ENCODE data around the gene SLC4A1.

The SLC4A1 gene

DNA sequence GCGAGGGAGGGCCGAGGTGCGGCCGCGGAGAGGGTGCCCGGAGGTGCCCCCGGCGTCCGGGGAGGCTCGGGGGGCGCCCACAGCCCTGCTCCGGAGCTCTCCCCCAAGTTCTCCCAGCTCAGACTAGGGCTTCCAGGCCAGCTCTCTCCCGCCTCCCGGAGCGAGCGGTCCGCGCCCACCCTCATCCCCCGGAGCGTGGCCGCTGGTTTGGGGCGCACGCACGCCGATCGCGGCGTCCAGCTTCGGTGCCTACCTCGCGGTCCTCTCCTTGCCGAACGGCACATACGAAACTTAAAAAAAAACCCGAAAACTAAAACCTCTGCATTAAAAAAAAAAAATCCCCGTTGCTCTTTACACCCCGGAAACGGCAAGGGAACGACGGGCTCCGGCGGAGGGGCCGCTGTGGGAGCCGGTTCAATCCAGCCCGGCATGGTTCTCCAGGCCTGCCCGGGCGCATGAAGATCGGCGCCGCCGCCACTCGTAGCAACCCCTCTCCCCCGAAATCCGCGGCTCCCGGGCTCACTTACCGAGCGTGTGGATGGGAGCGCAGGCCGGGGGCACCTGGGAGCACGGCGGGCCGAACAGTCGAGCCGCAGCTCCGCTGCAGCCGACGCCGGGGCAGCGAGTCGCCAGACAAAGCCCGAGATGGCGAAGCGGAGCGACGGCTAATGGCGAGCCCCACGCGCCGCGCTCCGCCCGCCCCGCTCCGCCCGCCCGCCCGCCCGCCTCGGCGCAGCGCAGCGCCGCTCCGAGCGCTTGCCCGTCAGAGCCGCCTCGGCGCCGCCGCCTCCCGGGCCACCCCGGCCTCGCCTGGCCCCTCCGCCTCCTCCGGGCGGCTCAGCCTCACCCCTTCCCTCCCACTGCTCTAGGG is 47.5 kb downstream of the SLC4A1 start:
- DNase-seq (ENCODE audit: low read depth in 3 of 3), result peak in 1 of 3 experiments; percentile 52

DNA sequence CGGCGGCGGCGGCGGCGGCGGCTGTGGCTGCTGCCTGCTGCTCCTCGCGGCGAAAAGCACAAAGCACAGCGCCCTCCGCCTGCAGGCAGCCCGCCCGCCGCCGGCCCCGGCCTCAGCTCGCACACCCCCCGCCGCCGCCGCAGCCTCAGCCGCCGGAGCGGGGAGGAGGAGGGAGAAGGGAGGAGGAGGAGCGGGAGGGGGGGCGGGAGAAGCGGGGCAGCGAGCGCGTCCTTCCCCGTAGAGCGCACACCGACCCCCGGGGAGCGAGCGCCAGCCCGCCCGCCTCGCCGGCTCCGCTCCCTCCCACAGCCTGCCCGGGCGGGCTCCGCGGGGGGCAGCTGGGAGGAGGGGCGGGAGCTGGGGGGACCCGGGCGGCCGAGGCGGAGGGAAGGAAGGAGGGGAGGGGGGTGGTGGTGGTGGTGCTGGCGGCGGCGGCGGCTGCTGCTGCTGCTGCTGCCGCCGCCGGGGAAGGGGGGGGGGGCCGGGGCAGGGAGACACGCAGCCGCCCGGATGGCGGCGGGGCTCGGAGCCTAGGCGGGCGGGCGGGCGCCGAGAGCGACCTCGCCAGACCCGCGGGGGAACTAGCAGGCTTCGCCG is 48.2 kb downstream of the SLC4A1 start, which contains the start of gene UBTF:
TSS of gene UBTF (minus strand) at position 60 of the 597 bp plus-strand sequence. CDS start 1,446 bp downstream, outside the sequence.
- peak in 2 of 3 experiments; percentile 51 to 60 for DNase-seq (ENCODE audit: low read depth in 3 of 3)

DNA sequence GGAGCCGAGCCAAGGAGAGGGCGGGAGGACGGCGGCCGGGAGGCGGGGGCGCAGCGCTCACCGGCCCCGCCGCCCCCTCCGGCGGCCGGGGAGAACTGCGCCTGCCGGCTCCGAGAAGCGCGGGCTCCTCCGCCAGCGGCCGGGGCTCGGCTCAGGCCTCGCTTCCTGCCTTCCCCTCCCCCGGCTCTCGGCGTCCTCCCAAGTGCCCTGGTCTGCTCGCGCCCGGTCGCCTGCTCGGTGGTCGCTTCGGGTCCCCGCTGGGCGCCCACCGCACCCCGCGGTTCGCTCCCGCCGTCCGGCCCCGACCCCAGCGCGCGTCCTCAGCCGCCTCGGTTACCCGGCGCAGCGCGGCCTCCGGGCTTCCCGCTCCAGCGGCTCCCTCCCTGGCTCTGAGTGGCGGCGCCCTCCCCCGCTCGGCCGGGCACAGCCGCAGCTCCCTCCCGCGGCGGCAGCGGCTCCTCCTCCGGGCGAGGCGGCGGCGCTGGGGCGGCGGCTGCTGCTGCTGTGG is 48.8 kb downstream of the SLC4A1 start:
- DNase-seq (ENCODE audit: low read depth in 3 of 3), result peak in 2 of 3 experiments; percentile 51 to 57

DNA sequence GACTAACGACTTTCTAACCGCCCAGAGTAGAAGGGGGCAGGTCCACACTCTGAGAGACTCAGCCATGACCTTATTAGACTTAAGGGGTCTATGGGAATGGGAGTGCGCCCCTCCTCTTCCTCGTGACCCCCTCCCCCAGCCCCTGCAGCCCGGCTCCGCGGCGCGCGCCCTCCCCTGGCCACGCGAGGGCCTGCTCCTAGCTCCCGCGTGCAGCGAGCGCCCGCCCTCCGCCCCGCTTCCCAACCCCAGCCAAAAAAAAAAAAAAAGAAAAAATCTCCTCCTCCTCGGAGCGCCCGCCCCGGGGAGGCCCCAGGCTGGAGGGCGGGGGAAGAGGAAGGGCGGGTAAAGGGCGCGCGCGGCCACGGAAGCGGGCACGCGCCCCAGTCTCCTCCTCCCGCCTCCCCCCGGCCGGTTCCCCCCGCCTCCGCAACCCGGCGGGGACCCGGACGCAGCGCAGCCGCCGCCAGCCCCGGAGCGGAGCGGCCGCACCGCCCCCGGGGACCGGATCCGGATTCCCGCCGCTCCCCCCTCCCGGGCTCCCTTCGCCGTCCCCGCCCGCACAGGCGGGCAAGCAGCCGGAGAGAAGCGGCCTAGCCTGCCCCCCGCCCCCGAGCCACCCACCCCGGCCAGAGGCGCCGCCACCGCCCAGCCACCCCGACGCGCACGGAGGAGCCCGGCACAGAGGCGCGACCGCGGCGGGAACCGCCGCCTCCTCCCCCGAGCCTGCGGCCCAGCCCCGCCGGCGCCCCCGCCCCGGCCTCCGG is 49.4 kb downstream of the SLC4A1 start:
- peak; percentile 82 to 83 (median 82) for DNase-seq (ENCODE audit: low read depth in 3 of 3)

DNA sequence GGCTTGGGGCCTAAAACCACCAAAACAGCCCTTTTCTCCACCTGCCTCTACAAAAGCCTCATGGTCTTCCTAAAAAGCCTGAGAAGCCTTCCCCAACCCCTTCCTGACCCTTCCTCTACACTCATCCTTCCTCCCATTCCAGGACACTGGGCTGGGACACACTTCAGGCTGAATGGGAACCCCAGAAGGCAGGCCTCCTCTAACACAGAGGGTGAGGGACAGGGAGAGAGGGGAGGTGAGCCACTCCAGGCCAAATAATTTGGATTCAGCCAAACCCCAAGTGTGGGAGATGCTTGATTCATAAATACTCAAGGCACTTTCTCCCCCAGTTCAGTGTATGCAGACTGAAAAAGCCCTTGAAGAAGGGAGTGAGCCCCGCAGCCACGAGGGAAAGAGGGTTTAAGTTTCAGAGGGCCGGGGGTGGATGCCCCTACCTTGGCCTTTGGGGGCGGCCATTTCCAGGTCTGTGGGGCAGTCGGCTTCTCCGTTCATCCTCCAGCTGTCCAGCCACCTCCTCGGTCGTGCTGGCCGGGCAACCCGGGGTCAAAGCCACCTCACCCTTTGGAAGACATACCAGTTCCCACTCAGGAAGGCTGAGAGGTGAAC is 50.1 kb downstream of the SLC4A1 start:
- no peak for DNase-seq (ENCODE audit: low read depth in 3 of 3)

DNA sequence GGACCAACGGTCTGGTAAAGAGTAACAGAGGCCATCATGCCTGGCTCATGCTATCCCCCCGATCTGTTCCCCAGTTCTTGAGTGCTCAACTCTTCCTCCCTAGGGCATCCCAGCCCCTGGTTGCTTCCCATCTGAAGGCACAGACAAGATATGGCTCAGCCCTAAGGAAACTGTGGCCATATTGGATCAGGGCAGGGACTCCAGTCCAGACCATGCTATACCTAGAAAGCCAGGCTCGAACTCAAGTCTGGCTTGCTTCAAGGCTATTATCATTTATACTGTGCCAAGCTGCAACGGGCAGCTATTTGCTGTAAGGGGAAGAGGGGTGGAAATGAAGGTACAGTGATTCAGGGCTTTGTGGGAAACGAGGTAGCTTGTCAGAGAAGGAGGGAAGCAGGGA is 51.2 kb downstream of the SLC4A1 start:
- no peak for DNase-seq (ENCODE audit: low read depth in 3 of 3)

DNA sequence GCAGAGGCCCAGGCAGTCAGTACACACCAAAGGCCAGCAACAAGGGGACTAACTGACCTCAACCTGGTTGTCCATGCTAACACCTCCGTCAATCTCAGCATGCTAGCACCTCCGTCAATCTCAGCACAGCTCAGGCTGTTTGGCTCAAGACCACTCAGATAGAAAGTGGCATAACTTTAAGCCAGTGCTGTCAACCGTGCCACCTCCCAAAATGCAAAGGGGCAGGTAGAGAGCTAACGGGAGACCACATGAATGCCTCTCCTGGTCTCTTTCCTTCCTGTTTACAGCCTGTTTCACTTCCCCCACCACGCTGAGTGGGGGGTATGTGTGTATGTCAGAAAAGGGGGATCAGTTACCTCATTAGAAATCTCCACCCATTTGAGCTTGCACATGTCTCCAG is 51.8 kb downstream of the SLC4A1 start:
- no peak for DNase-seq (ENCODE audit: low read depth in 3 of 3)

DNA sequence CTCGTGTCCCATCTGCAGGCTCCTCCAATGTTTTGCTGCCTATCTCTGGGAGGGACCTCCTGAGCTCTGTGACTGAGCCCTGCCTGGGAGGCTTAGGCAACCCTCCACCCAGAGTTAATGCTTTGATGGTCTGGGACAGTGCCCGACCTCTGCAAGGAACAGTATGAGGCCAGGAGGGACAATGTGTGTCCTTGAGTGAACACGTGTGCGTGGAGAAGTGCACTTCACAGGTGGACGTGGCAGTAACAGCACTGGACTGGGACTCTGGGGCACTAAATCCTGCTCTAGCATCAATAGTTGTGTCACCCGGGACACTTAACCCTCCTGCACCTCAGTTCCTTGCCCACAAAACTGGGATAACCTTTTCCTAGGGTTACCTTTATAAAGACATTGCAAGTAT is 53.0 kb downstream of the SLC4A1 start:
- DNase-seq (ENCODE audit: low read depth in 3 of 3), result no peak

DNA sequence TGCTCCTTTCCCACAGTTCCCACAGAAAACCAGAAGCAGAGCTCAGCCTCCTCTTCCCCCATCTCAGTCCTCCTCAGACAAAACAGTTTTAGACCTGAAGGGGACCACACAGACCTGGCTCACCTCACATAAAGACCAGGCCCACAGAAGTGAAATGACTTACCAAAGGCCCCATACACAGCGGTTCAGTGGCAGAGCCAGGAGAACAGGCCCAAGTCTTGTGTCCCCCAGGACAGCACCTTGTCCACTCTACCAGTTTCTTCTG is 53.8 kb downstream of the SLC4A1 start:
- DNase-seq (ENCODE audit: low read depth in 3 of 3), result no peak

DNA sequence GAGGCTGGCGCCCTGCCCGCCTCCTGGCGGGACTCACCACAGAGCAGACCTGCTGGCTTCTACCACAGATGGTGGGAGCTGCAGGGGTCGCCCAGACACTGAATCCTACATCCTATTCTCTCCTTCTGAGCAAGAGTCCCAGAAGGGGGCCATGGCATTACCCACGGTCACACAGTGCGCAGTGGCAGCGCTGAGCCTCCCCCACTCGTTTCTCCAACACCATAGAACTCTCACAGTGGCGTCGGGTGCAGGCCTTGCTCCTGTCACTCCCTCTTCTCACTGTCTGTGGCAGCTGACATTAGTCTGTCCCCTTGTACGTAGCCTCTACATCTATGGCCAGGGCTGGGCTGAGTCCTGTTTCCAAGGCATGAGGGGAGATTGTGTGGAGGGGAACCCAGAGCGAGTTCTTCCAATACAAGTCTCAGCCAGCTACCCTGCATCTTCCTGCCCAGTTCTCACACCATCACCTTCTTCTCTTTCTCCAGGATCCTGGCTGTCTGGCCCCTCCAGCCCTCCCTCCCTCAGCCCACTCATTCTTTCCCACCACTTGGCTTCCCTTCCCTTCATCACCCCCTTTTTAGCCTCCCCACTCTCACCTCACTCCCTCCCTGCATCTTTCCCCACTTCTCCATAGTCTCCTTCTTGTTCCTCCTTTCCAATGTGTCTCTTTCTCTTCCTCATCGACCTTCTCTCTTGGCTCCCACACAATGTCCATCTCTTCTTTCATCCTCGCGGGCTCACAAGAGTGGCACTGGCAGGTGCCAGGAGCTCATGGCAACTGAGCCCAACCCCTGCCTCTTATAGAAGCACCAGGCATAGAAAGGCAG is 54.3 kb downstream of the SLC4A1 start:
- no peak for DNase-seq (ENCODE audit: low read depth in 3 of 3)

DNA sequence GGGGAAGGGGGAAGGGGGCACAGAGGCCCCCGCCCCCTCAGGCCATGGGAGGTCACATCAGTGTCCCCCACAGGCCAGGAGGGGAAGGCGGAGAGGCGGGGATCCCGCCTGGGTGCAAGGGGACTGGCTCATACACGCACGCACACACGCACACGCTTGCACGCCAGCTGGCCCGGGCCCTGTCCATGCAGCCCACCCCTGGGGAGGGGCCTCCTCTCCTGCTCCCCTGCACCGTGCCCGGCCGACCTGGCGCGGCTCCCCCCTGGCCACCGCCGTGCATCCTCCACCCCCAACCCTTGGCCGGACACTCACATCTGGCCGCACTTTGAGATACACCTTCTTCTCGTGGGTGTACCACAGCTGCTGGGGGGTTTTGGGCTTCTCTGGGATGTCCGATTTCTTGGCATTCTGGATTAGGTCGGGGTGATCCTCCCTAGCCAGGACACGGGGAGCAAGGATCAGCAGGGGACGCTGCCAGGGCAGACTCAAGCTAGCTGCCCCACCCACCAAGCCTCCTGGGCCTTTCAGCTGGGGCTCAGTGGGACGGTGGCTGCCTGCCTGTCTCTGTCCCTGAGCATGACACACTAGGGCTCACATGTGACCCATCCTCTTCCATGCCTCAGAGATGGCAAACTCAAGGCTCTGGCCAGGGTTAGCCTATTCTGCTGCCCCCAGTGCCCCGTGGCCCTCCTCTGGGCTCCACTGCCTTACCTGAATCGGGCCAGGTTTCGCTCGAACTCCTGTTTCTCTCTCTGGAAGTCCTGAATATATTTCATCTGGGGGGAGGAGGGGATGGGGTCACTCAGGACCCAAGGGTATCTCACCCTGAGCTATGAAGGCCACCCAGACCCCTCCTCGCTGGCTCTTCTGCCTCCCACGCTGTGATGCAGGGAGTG is 55.2 kb downstream of the SLC4A1 start:
- DNase-seq (ENCODE audit: low read depth in 3 of 3), result no peak

DNA sequence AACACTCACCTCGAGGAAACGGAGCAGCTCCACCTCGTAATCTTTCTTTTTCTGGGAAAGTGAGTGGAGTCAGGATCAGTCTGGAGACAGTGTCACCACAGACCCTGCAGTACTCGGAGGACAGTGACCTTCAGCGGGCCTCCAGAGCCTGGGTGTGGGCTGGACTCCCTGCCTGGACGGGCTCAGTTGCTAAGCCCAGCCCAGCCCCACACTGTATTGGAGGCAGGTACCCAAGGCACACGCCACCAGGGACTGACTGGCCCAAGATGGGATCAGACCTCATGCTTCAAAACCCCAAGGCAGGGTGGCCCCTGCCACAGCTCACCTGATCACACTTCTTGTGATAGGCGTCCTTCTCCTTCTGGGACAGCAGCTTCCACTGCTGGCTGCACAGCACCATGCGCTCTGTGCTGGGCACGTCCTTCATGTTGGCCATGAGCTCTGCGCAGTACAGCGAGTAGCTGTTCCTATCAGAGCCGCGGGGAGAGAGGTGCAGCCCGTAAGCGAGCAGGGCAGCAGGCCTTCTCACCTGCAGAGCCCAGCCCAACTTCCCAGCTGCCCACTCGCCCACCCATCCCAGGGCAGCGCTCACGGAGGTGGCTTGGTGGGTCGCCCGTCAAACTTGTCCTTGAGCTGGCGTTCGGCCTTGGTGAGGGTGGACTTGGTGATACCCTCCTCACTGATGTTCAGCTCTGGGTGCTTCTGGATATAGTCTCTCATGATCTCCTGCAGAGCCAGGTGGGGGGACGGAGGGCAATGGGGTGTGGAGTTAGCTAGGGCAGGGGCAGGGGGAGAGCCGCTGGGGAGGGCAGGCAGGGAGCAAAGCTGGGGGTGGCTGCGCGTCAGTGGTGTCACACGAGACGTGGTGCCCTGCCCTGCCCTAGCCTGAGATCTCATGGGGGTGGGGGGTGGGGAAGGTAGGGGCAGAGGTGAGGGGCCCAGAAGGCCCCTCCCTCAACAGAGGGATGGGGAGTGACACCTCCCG is 56.4 kb downstream of the SLC4A1 start:
- no peak for DNase-seq (ENCODE audit: low read depth in 3 of 3)

DNA sequence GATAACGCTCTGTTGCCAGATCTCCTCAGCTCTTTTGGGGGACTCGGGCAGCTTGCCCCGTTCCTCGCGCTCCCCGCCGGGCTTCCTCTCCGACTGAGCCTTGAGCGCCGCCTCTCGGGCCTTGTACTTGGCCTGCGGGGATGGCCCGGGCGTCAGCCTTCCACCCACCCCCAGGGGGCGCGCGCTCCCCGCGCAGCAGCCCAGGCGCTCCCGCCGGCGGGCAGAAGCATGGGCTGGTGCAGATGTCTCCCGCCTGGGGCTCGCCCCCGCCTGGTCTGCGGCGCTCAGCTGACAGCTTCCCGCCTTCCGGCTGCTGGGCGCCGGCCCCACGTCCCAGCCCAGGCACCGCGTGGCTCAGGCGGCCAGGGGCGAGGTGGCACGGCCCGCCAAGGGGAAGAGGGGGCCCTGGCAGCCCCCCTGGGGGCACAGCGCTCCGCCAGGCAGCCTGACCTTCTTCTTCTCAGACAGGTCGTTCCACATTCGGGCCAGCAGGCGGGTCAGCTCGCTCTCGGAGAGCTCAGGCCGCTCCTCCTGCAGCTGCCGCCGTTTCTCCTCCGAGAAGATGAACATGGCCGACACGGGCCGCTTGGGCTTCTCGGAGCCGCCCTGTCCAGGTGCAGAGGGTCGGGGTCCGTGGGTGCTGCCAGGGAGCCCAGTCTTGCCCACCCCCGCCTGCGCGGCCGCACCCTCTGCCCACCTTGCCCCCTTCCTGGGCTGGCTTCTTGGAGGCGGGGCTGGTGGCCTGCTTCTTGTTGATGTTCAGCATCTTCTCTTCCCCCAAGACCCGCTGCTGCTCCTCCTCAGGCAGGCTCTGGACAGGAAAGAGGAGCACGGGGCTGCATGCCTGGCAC is 57.4 kb downstream of the SLC4A1 start:
- DNase-seq (ENCODE audit: low read depth in 3 of 3), result peak; percentile 79 to 86 (median 85)

DNA sequence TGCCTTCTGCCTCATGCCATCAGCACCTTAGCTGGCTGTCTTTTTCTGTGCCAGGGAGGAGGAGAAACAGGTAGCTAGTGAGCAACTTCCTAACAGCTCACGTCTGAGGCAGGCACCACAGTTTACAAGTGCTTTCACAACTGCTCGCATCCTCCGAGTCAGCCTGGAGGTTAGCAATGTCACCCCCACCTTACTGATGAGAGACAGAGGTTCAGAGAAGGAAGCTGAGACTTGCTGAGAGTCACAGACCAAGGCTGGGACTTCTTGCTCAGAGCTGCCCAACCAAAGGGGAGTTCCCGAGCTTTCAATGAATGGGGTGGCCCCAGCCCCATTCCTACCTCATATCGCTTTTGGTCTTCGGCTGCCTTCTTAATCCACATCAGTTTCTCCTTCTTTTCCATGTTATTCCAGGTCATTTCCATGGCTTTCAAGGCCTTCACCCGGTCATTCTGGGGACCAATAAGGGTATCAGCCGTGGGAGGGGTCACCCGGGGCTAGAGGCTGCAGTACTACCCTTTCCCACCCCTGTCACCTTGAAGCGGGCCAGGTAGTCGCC is 58.1 kb downstream of the SLC4A1 start:
- no peak for DNase-seq (ENCODE audit: low read depth in 3 of 3)

DNA sequence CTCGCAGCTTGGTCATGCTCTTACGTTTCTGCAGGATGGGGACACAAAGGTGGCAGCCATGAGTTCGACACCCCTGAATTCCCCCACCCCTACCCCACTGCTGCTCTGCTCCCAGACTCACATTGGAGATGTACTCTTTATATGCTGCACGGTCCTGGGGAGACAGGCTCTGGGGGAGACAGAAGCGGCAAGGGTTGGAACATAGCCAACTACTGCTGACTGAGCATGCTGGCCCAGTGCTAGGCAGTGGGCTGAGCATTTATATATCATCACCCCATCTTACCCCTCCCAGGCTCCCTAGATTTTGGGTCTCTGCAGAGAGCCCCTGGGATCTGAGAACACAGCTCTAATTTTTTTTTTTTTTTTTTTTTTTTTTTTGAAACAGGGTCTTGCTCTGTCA is 60.2 kb downstream of the SLC4A1 start:
- no peak for DNase-seq (ENCODE audit: low read depth in 3 of 3)

DNA sequence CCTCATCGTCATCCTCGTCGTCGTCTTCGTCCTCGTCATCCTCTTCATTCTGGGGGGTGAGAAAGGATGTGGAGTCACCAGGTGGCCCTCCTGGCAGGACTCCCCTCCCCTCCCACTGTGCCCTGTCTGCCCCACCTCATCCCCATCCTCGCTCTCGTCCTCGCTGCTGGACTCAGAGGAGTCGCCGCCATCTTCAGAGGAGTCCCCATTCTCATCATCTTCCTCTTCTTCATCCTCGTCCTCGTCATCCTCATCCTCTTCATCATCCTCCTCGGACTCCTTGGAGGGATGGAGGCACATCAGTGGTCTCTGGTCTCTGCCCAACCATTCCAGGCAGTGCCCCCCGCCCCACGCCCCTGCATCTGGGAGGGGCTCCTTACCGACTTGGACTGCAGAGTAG is 60.6 kb downstream of the SLC4A1 start:
- no peak for DNase-seq (ENCODE audit: low read depth in 3 of 3)

DNA sequence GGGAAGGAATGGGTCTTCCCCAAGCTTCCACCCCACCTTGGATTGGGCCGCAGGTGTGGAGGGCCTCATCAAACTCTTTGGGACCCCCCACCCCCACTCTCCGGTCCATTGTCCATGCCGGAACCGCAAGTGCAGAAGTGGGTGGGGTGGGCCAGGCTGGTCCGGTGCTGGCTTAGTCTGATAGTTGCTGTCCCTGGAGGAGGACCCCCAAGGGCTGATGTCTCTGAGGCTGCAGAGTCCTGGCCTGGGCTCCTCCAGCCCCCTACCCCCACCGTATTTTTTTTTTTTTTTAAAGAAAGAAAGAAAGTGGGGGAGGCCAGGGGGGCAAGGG is 61.1 kb downstream of the SLC4A1 start:
- no peak for DNase-seq (ENCODE audit: low read depth in 3 of 3)

Data from stimulated activated CD4-positive, alpha-beta T cell treated with anti-CD3 and anti-CD28 coated beads, TNF-alpha, amount 100 ng/mL, for 4 hours (primary cell).